ENCODE measurements around the gene ELMO1. TPM values are rescaled to one million over a fixed set of nuclear protein-coding genes. Genes with fewer than 3 reads are reported as not detected.

Gene ELMO1
- total and polyA plus RNA-seq, 4 donors = 6.7 to 51.5 (median 14.8) TPM

DNA sequence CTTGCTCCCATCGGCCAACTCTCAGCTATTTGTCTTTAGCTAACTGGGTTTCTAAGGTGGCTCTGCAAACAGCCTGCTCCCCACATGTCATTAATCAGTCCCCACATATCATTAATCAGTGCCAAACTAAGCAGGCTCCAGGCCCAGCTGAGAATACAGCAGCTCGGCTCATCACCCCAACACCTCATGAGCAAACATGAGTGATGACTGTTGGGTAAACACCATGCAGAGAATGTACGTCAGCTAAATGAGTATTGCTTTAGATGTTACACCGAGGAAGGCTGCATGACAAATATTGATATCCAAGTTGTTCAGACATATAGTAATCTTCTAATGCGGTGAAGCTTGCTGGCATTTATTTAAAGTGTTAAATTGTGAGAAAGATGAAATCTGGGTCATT is 536.9 kb downstream of the ELMO1 start:
- TF ChIP-seq, protein P1, sequence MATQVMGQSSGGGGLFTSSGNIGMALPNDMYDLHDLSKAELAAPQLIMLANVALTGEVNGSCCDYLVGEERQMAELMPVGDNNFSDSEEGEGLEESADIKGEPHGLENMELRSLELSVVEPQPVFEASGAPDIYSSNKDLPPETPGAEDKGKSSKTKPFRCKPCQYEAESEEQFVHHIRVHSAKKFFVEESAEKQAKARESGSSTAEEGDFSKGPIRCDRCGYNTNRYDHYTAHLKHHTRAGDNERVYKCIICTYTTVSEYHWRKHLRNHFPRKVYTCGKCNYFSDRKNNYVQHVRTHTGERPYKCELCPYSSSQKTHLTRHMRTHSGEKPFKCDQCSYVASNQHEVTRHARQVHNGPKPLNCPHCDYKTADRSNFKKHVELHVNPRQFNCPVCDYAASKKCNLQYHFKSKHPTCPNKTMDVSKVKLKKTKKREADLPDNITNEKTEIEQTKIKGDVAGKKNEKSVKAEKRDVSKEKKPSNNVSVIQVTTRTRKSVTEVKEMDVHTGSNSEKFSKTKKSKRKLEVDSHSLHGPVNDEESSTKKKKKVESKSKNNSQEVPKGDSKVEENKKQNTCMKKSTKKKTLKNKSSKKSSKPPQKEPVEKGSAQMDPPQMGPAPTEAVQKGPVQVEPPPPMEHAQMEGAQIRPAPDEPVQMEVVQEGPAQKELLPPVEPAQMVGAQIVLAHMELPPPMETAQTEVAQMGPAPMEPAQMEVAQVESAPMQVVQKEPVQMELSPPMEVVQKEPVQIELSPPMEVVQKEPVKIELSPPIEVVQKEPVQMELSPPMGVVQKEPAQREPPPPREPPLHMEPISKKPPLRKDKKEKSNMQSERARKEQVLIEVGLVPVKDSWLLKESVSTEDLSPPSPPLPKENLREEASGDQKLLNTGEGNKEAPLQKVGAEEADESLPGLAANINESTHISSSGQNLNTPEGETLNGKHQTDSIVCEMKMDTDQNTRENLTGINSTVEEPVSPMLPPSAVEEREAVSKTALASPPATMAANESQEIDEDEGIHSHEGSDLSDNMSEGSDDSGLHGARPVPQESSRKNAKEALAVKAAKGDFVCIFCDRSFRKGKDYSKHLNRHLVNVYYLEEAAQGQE (IDR thresholded peaks at IDR 0.05) = no peak
- TF ChIP-seq RXRA (IDR thresholded peaks at IDR 0.05) = no peak
- TF ChIP-seq HNF4A (conservative IDR thresholded peaks at IDR 0.05) = no peak
- no peak for TF ChIP-seq TAF1 (conservative IDR thresholded peaks at IDR 0.05)
- TF ChIP-seq EGR1 (IDR thresholded peaks at IDR 0.05; ENCODE audit: low read depth in 2 of 2) = no peak
- no peak for TF ChIP-seq FOXA2 (IDR thresholded peaks at IDR 0.05)
- TF ChIP-seq SP1 (IDR thresholded peaks at IDR 0.05) = no peak
- no peak for TF ChIP-seq NR2F2 (IDR thresholded peaks at IDR 0.05)
- TF ChIP-seq YY1 (IDR thresholded peaks at IDR 0.05) = no peak
- WGBS = 81% methylated on average over 5 of the region's 5 CpGs
- Histone ChIP-seq H3K4me3 (ENCODE audit: low read depth in 1 of 3, low read length in 3 of 3) (no peak overlapping the region), H3K4me1 (ENCODE audit: control insufficient read depth in 4 of 4, insufficient read depth in 4 of 4, low read length in 3 of 4) (peaks cover 0 to 10% (median 8%) of the 10 kb centered on the region in 4 donors), H3K9ac (ENCODE audit: low read depth in 1 of 2, low read length in 2 of 2) (no peak overlapping the region), H3K27me3 (ENCODE audit: control insufficient read depth in 4 of 4, insufficient read depth in 4 of 4, low read length in 3 of 4) (no peaks in the 10 kb centered on the region), H3K9me3 (ENCODE audit: control insufficient read depth in 4 of 4, low read length in 3 of 4) (no peaks in the 10 kb centered on the region), H3K36me3 (ENCODE audit: control insufficient read depth in 4 of 4, insufficient read depth in 3 of 4, low read depth in 1 of 4, low read length in 3 of 4) (no peaks in the 10 kb centered on the region), H3K27ac (ENCODE audit: low read depth in 1 of 2, low read length in 2 of 2) (no peak overlapping the region)
- DNase-seq (ENCODE audit: low spot score) = no peak

DNA sequence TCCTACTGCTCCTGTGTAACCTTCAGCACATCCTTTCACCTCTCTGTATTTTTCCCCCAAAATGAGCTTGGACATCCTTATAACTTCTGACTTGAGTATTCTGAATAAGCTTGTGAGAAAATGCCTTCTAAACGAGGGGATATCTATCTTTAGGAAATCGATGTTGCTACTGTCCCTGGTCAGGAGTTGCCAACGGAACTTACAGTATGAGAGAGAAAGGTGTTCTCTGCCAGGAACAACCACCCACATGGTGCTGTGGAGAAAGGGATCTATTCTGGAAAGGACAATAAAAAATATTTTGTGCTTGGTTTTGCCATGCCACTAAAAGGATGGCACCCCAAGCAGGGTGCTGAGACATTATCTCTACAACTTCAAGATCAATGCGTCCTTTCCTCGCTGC is 537.8 kb downstream of the ELMO1 start:
- Histone ChIP-seq H3K4me1 (ENCODE audit: control insufficient read depth in 4 of 4, insufficient read depth in 4 of 4, low read length in 3 of 4) (peaks cover 3 to 19% (median 11%) of the 10 kb centered on the region in 4 donors), H3K27me3 (ENCODE audit: control insufficient read depth in 4 of 4, insufficient read depth in 4 of 4, low read length in 3 of 4) (no peaks in the 10 kb centered on the region), H3K27ac (ENCODE audit: low read depth in 1 of 2, low read length in 2 of 2) (no peak overlapping the region), H3K9ac (ENCODE audit: low read depth in 1 of 2, low read length in 2 of 2) (no peak overlapping the region), H3K4me3 (ENCODE audit: low read depth in 1 of 3, low read length in 3 of 3) (no peak overlapping the region), H3K36me3 (ENCODE audit: control insufficient read depth in 4 of 4, insufficient read depth in 3 of 4, low read depth in 1 of 4, low read length in 3 of 4) (no peaks in the 10 kb centered on the region), H3K9me3 (ENCODE audit: control insufficient read depth in 4 of 4, low read length in 3 of 4) (no peaks in the 10 kb centered on the region)
- TF ChIP-seq YY1 (IDR thresholded peaks at IDR 0.05) (no peak), EGR1 (IDR thresholded peaks at IDR 0.05; ENCODE audit: low read depth in 2 of 2) (no peak), SP1 (IDR thresholded peaks at IDR 0.05) (no peak)
- TF ChIP-seq, protein P1 (IDR thresholded peaks at IDR 0.05) = no peak
- 94% methylated on average over 5 of the region's 5 CpGs for WGBS
- no peak for DNase-seq (ENCODE audit: low spot score)

DNA sequence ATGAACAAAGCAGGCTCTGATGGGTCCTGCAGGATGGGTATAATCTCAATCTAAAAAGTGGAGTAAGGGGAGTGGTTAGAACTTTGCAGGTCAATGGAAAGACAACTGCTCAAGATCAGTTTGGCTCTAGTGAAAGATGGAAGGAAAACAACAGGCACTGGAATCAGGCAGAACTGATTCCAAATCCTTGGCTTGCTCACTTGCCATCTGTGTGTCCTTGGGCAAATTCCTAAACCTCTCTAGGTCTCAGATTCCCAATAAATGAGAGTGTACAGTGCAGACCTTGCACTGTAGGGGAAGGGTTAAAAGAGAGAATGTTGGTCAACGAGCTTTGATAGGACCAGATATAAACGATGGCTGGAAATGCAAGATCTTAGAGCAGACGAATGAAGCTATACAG is 538.3 kb downstream of the ELMO1 start:
- no peak overlapping the region for H3K9ac ChIP-seq (ENCODE audit: low read depth in 1 of 2, low read length in 2 of 2)
- no peaks in the 10 kb centered on the region for H3K9me3 ChIP-seq (ENCODE audit: control insufficient read depth in 4 of 4, low read length in 3 of 4)
- TF ChIP-seq EGR1 (IDR thresholded peaks at IDR 0.05; ENCODE audit: low read depth in 2 of 2) (no peak), RXRA (IDR thresholded peaks at IDR 0.05) (no peak), HNF4G (IDR thresholded peaks at IDR 0.05) (no peak), HNF4A (conservative IDR thresholded peaks at IDR 0.05) (no peak), SP1 (IDR thresholded peaks at IDR 0.05) (no peak), TAF1 (conservative IDR thresholded peaks at IDR 0.05) (no peak), FOXA1 (IDR thresholded peaks at IDR 0.05) (no peak), NR2F2 (IDR thresholded peaks at IDR 0.05) (no peak), YY1 (IDR thresholded peaks at IDR 0.05) (no peak), RAD21 (IDR thresholded peaks at IDR 0.05) (no peak)
- TF ChIP-seq, protein P2, sequence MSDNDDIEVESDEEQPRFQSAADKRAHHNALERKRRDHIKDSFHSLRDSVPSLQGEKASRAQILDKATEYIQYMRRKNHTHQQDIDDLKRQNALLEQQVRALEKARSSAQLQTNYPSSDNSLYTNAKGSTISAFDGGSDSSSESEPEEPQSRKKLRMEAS (IDR thresholded peaks at IDR 0.05) = no peak
- TF ChIP-seq, protein P3, sequence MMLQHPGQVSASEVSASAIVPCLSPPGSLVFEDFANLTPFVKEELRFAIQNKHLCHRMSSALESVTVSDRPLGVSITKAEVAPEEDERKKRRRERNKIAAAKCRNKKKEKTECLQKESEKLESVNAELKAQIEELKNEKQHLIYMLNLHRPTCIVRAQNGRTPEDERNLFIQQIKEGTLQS (IDR thresholded peaks at IDR 0.05) = no peak
- TF ChIP-seq, protein P4, sequence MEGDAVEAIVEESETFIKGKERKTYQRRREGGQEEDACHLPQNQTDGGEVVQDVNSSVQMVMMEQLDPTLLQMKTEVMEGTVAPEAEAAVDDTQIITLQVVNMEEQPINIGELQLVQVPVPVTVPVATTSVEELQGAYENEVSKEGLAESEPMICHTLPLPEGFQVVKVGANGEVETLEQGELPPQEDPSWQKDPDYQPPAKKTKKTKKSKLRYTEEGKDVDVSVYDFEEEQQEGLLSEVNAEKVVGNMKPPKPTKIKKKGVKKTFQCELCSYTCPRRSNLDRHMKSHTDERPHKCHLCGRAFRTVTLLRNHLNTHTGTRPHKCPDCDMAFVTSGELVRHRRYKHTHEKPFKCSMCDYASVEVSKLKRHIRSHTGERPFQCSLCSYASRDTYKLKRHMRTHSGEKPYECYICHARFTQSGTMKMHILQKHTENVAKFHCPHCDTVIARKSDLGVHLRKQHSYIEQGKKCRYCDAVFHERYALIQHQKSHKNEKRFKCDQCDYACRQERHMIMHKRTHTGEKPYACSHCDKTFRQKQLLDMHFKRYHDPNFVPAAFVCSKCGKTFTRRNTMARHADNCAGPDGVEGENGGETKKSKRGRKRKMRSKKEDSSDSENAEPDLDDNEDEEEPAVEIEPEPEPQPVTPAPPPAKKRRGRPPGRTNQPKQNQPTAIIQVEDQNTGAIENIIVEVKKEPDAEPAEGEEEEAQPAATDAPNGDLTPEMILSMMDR (IDR thresholded peaks at IDR 0.05; ENCODE audit: low read depth, low read length, missing input control) = no peak
- H3K27ac ChIP-seq (ENCODE audit: low read depth in 1 of 2, low read length in 2 of 2) = no peak overlapping the region
- no peaks in the 10 kb centered on the region for H3K27me3 ChIP-seq (ENCODE audit: control insufficient read depth in 4 of 4, insufficient read depth in 4 of 4, low read length in 3 of 4)
- no peak for DNase-seq (ENCODE audit: low spot score)
- WGBS = 90% methylated on average over 3 of the region's 3 CpGs
- H3K4me1 ChIP-seq (ENCODE audit: control insufficient read depth in 4 of 4, insufficient read depth in 4 of 4, low read length in 3 of 4) = peaks cover 4 to 19% (median 14%) of the 10 kb centered on the region in 4 donors
- H3K4me3 ChIP-seq (ENCODE audit: low read depth in 1 of 3, low read length in 3 of 3) = no peak overlapping the region
- no peaks in the 10 kb centered on the region for H3K36me3 ChIP-seq (ENCODE audit: control insufficient read depth in 4 of 4, insufficient read depth in 3 of 4, low read depth in 1 of 4, low read length in 3 of 4)

All from liver (tissue), 9 donors.